ENCODE measurements around the gene TP73. TPM values are rescaled to one million over a fixed set of nuclear protein-coding genes. Genes with fewer than 3 reads are reported as not detected.

Gene TP73
- total RNA-seq (2014; rRNA removed; shearing (Covaris generic)) (not detected in 2 replicates), polyA plus RNA-seq (2016; fragmentation: Nextera tagmentation; extraction: Ambion mirVana) (0.08 TPM in 1 of 2 replicates, not detected in the other)

DNA sequence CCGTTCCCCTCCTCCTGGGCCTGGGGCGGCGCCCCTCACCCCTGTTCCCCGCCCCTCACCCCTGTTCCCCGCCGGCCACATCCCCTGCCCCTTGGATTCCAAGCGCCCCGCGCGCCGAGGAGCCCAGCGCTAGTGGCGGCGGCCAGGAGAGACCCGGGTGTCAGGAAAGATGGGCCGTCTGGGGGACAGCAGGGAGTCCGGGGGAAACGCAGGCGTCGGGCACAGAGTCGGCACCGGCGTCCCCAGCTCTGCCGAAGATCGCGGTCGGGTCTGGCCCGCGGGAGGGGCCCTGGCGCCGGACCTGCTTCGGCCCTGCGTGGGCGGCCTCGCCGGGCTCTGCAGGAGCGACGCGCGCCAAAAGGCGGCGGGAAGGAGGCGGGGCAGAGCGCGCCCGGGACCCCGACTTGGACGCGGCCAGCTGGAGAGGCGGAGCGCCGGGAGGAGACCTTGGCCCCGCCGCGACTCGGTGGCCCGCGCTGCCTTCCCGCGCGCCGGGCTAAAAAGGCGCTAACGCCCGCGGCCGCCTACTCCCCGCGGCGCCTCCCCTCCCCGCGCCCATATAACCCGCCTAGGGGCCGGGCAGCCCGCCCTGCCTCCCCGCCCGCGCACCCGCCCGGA, at the start of gene TP73:
TSS of gene TP73 (plus strand) at position 587 of the 618 bp plus-strand sequence. CDS start 29,850 bp downstream, outside the sequence.
- peak; percentile 25 for DNase-seq
- 0 out of 2 replicates have a peak, but pooled peaks cover 4% of the 10 kb centered on the region for H3K4me1 ChIP-seq (ENCODE audit: insufficient read depth)
- H3F3A ChIP-seq (ENCODE audit: insufficient read depth), result no peaks in the 10 kb centered on the region
- peaks cover 62% of the 10 kb centered on the region for H3K27me3 ChIP-seq (replicated peaks; ENCODE audit: insufficient read depth)
- 3 to 4% methylated on average over 42 to 48 of the region's 80 CpGs for WGBS, 2 experiments (ENCODE audit: low coverage in 1 of 2, low lambda C conversion rate in 2 of 2, missing lambda C conversion rate in 2 of 2)
- no peak within 1 kb of the TSS for H3K27ac ChIP-seq
- H3K4me3 ChIP-seq, result no peak within 1 kb of the TSS
- no peak for TF ChIP-seq EZH2phosphoT487 (IDR thresholded peaks at IDR 0.05; ENCODE audit: insufficient read depth, low read depth)
- no peak for TF ChIP-seq EZH2 (IDR thresholded peaks at IDR 0.05; ENCODE audit: insufficient read depth, poor library complexity, severe bottlenecking)
- no peak within 1 kb of the TSS for H3K9ac ChIP-seq
- H2AFZ ChIP-seq, result no peak within 1 kb of the TSS
- no peak within 1 kb of the TSS for H3K4me2 ChIP-seq (ENCODE audit: unreplicated experiment)
- H3K9me3 ChIP-seq (ENCODE audit: low read depth), result no peaks in the 10 kb centered on the region
- in situ Hi-C loops (cut with MboI), result no loop called here
- H4K20me1 ChIP-seq (ENCODE audit: insufficient read depth), result no peaks in the 10 kb centered on the region
- H3K9me2 ChIP-seq (ENCODE audit: insufficient read depth), result no peaks in the 10 kb centered on the region
- H3K36me3 ChIP-seq (ENCODE audit: low read depth), result 0 out of 2 replicates have a peak, but pooled peaks cover under 1% of the 10 kb centered on the region
- H3K79me2 ChIP-seq (ENCODE audit: insufficient read depth), result peaks cover 12% of the 10 kb centered on the region

DNA sequence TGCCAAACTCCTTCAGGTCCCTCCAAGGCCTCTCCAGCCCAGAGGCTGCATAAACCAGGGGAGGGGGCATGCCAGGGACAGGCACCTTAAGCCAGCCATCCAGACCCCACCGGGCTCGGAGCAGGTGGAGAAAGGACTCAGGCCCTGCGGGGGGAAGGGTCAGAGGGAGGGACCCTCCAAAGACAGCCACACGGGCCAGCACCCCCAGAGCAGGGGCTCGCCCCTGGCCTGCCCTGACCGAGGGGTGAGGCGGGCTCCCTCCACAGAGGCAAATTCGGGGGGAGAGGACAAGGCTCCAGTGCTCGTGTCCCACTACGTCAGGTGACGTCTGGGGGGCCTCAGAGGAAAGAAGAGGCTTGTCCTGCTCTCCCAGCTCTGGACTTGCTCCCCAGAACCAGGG, 49.2 kb upstream of the TP73 start:
- no peaks in the 10 kb centered on the region for H4K20me1 ChIP-seq (ENCODE audit: insufficient read depth)
- 66 to 80% methylated on average over 10 to 11 of the region's 11 CpGs for WGBS, 2 experiments (ENCODE audit: low coverage in 1 of 2, low lambda C conversion rate in 2 of 2, missing lambda C conversion rate in 2 of 2)
- in situ Hi-C loops (cut with MboI), result no loop called here
- H3K36me3 ChIP-seq (ENCODE audit: low read depth), result no peaks in the 10 kb centered on the region
- no peak for DNase-seq
- H3K9ac ChIP-seq, result no peak overlapping the region
- H3K27me3 ChIP-seq (replicated peaks; ENCODE audit: insufficient read depth), result no peaks in the 10 kb centered on the region
- H3K27ac ChIP-seq, result no peak overlapping the region
- no peak overlapping the region for H2AFZ ChIP-seq
- no peaks in the 10 kb centered on the region for H3K79me2 ChIP-seq (ENCODE audit: insufficient read depth)
- H3K9me2 ChIP-seq (ENCODE audit: insufficient read depth), result no peaks in the 10 kb centered on the region
- H3K4me3 ChIP-seq, result no peak overlapping the region
- H3K4me1 ChIP-seq (ENCODE audit: insufficient read depth), result no peaks in the 10 kb centered on the region
- no peaks in the 10 kb centered on the region for H3F3A ChIP-seq (ENCODE audit: insufficient read depth)
- H3K9me3 ChIP-seq (ENCODE audit: low read depth), result no peaks in the 10 kb centered on the region
- H3K4me2 ChIP-seq (ENCODE audit: unreplicated experiment), result no peak overlapping the region
- TF ChIP-seq EZH2 (IDR thresholded peaks at IDR 0.05; ENCODE audit: insufficient read depth, poor library complexity, severe bottlenecking) (no peak), EZH2phosphoT487 (IDR thresholded peaks at IDR 0.05; ENCODE audit: insufficient read depth, low read depth) (no peak)

GRCh38 chr1:3603571-3604467, 48.5 kb upstream of the TP73 start:
- Histone ChIP-seq H3K9me3 (ENCODE audit: low read depth) (no peaks in the 10 kb centered on the region), H3K4me1 (ENCODE audit: insufficient read depth) (no peaks in the 10 kb centered on the region), H3K27ac (no peak overlapping the region), H2AFZ (no peak overlapping the region), H3K4me3 (no peak overlapping the region), H3K9ac (no peak overlapping the region), H3K4me2 (ENCODE audit: unreplicated experiment) (no peak overlapping the region), H4K20me1 (ENCODE audit: insufficient read depth) (no peaks in the 10 kb centered on the region), H3K27me3 (replicated peaks; ENCODE audit: insufficient read depth) (no peaks in the 10 kb centered on the region), H3F3A (ENCODE audit: insufficient read depth) (no peaks in the 10 kb centered on the region), H3K79me2 (ENCODE audit: insufficient read depth) (no peaks in the 10 kb centered on the region), H3K9me2 (ENCODE audit: insufficient read depth) (no peaks in the 10 kb centered on the region), H3K36me3 (ENCODE audit: low read depth) (no peaks in the 10 kb centered on the region)
- DNase-seq, result no peak
- TF ChIP-seq EZH2 (IDR thresholded peaks at IDR 0.05; ENCODE audit: insufficient read depth, poor library complexity, severe bottlenecking), result no peak
- TF ChIP-seq EZH2phosphoT487 (IDR thresholded peaks at IDR 0.05; ENCODE audit: insufficient read depth, low read depth), result no peak
- WGBS, 2 experiments (ENCODE audit: low coverage in 1 of 2, low lambda C conversion rate in 2 of 2, missing lambda C conversion rate in 2 of 2), result 63 to 82% methylated on average over 24 to 29 of the region's 29 CpGs
- in situ Hi-C loops (cut with MboI), result no loop called here

DNA sequence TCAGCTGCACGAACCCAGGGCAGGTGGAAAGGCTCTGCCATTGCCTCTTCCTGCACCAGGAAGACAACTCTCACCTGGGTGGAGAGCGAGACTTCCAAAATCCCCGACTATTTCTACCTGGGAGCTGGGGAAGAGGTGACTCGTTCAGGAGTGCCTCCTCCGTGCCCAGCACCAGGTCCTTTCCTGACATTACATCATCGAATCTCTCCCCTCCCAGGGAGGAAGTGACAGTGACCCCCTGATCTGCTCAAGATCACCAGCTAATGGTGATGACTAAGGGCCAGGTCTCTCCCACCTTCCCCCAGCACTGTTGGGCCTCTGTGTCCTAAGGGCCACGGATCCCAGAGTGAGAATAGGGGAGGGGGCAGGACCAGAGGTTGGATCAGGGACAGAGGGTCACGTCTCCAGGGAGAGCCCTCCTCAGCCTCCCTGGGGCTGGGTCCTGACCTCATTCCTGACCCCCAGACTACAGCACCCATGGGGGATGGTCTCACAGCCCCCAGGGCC, 47.8 kb upstream of the TP73 start:
- H3F3A ChIP-seq (ENCODE audit: insufficient read depth), result no peaks in the 10 kb centered on the region
- TF ChIP-seq EZH2 (IDR thresholded peaks at IDR 0.05; ENCODE audit: insufficient read depth, poor library complexity, severe bottlenecking) (no peak), EZH2phosphoT487 (IDR thresholded peaks at IDR 0.05; ENCODE audit: insufficient read depth, low read depth) (no peak)
- H3K27me3 ChIP-seq (replicated peaks; ENCODE audit: insufficient read depth), result 0 out of 2 replicates have a peak, but pooled peaks cover 4% of the 10 kb centered on the region
- H4K20me1 ChIP-seq (ENCODE audit: insufficient read depth), result no peaks in the 10 kb centered on the region
- WGBS, 2 experiments (ENCODE audit: low coverage in 1 of 2, low lambda C conversion rate in 2 of 2, missing lambda C conversion rate in 2 of 2), result 81 to 88% methylated on average over 8 of the region's 8 CpGs
- H3K4me2 ChIP-seq (ENCODE audit: unreplicated experiment), result no peak overlapping the region
- in situ Hi-C loops (cut with MboI), result no loop called here
- H3K27ac ChIP-seq, result no peak overlapping the region
- no peaks in the 10 kb centered on the region for H3K79me2 ChIP-seq (ENCODE audit: insufficient read depth)
- no peaks in the 10 kb centered on the region for H3K36me3 ChIP-seq (ENCODE audit: low read depth)
- no peak overlapping the region for H2AFZ ChIP-seq
- H3K9me3 ChIP-seq (ENCODE audit: low read depth), result no peaks in the 10 kb centered on the region
- H3K9ac ChIP-seq, result no peak overlapping the region
- no peak overlapping the region for H3K4me3 ChIP-seq
- H3K9me2 ChIP-seq (ENCODE audit: insufficient read depth), result no peaks in the 10 kb centered on the region
- DNase-seq, result no peak
- H3K4me1 ChIP-seq (ENCODE audit: insufficient read depth), result no peaks in the 10 kb centered on the region

All from GM23248 (cell line).